HG03378 (cell line): ENCODE data around the gene FRAS1.
"Not testable (repeated sequence)": the region's sequence is repeated elsewhere in the genome, so short reads cannot be mapped to it uniquely, and the experiment has no call there.

Experiments
- ATAC-seq: cut with Tn5 transposase; IDR thresholded peaks from one replicate; pipeline ENCODE4 v1.9.1; 2021; ENCODE audit warnings: mild to moderate bottlenecking, moderate library complexity; ENCODE audit not compliant: unreplicated experiment

Gene FRAS1

GRCh38 chr4:78493731-78494130, 436.6 kb downstream of the FRAS1 start:
- ATAC-seq: no peak

GRCh38 chr4:78496021-78496643, 439.0 kb downstream of the FRAS1 start:
- ATAC-seq: no peak

- not testable (repeated sequence) for ATAC-seq
These were observed 449.1 kb downstream of the FRAS1 start for GRCh38 chr4:78506260-78506659.

GRCh38 chr4:78509043-78509442, 451.9 kb downstream of the FRAS1 start:
- ATAC-seq: no peak

GRCh38 chr4:78510108-78510507, 453.0 kb downstream of the FRAS1 start:
- no peak for ATAC-seq

- ATAC-seq: no peak
These were observed 453.6 kb downstream of the FRAS1 start for GRCh38 chr4:78510681-78511080.

GRCh38 chr4:78512357-78512920, 455.3 kb downstream of the FRAS1 start:
- no peak for ATAC-seq

GRCh38 chr4:78513411-78513975, 456.4 kb downstream of the FRAS1 start:
- ATAC-seq: no peak

GRCh38 chr4:78517050-78517652, 460.0 kb downstream of the FRAS1 start:
- no peak for ATAC-seq

GRCh38 chr4:78518561-78518960, 461.4 kb downstream of the FRAS1 start:
- no peak for ATAC-seq

- no peak for ATAC-seq
These were observed 462.8 kb downstream of the FRAS1 start for GRCh38 chr4:78519962-78520361.

GRCh38 chr4:78520808-78521226, 463.7 kb downstream of the FRAS1 start:
- ATAC-seq: no peak

- ATAC-seq: no peak
These were observed 466.9 kb downstream of the FRAS1 start for GRCh38 chr4:78524009-78524408.

- ATAC-seq: no peak
These were observed 468.4 kb downstream of the FRAS1 start for GRCh38 chr4:78525559-78525958.

- ATAC-seq: no peak
These were observed 470.0 kb downstream of the FRAS1 start for GRCh38 chr4:78527103-78527502.

GRCh38 chr4:78527555-78527954, 470.4 kb downstream of the FRAS1 start:
- ATAC-seq: no peak

GRCh38 chr4:78528327-78528726, 471.2 kb downstream of the FRAS1 start:
- no peak for ATAC-seq

GRCh38 chr4:78529569-78530209, 472.6 kb downstream of the FRAS1 start:
- ATAC-seq: no peak

GRCh38 chr4:78532046-78532445, 474.9 kb downstream of the FRAS1 start:
- no peak for ATAC-seq

GRCh38 chr4:78533854-78534253, 476.7 kb downstream of the FRAS1 start:
- no peak for ATAC-seq

GRCh38 chr4:78534286-78534955, 477.3 kb downstream of the FRAS1 start:
- no peak for ATAC-seq
